Uterus (tissue), 4 donors: ENCODE measurements around the gene ZFAND2B. TPM values are rescaled to one million over a fixed set of nuclear protein-coding genes. Genes with fewer than 3 reads are reported as not detected.

Experiments used
- DNase-seq, 2 donors: peaks; one replicate each; pipeline ENCODE4 v3.0.0-alpha.2; 2019 to 2020
- H3K27ac ChIP-seq, 2 donors: fragments of 200-600 bp; sonication (generic); 1 replicate in 1 of 2; 2 replicates in 1 of 2; pipeline ENCODE4 v1.5.1; 2016 to 2018
- H3K27me3 ChIP-seq, 2 donors: fragments of 200-600 bp; sonication (generic); one replicate each; pipeline ENCODE4 v1.5.1; 2018 to 2019; ENCODE audit warnings: control low read depth in 1 of 2
- H3K36me3 ChIP-seq, 2 donors: fragments of 200-600 bp; sonication (generic); one replicate each; pipeline ENCODE4 v1.5.1; 2019; ENCODE audit warnings: control low read depth in 1 of 2
- H3K4me1 ChIP-seq, 2 donors: fragments of 200-600 bp; sonication (generic); one replicate each; pipeline ENCODE4 v1.5.1; 2018 to 2019; ENCODE audit warnings: control low read depth in 1 of 2
- H3K4me3 ChIP-seq, 2 donors: fragments of 200-600 bp; sonication (generic); 1 replicate in 1 of 2; 2 replicates in 1 of 2; pipeline ENCODE4 v1.5.1; 2018 to 2019; ENCODE audit warnings: mild to moderate bottlenecking in 1 of 2
- H3K9me3 ChIP-seq, 2 donors: fragments of 200-600 bp; sonication (generic); one replicate each; pipeline ENCODE4 v1.5.1; 2019; ENCODE audit warnings: control low read depth in 1 of 2
- POLR2A ChIP-seq, 2 donors: fragments of 450-650 bp; IDR thresholded peaks; one replicate each; pipeline ENCODE4 v1.6.1; 2016; ENCODE audit warnings: antibody characterized with exemption in 2 of 2, mild to moderate bottlenecking in 1 of 2, moderate library complexity in 1 of 2
- intact Hi-C: fragments of 100-400 bp; cut with DNase I; formaldehyde crosslinking; loops from one replicate; pipeline ENCODE4 v1.15.1; 2023; ENCODE audit warnings: low total_unique reads
- total RNA-seq, 4 donors: library from RNA; depleted of rRNA in 3 of 4; stranded (reverse); fragments of >200 nt in 3 of 4; gene quantifications; one replicate each; pipeline versions ENCODE4 v1.1.0 to v1.2.4, GENCODE V29; 2014 to 2023
- TF ChIP-seq, protein P1 (sequence below), 4 experiments: fragments of 200-600 bp in 2 of 4; fragments of 450-650 bp in 2 of 4; sonication (generic) in 2 of 4; IDR thresholded peaks; one replicate each; pipeline ENCODE4 v1.5.1; 2016 to 2019; ENCODE audit warnings: antibody characterized with exemption in 4 of 4, mild to moderate bottlenecking in 2 of 4, moderate library complexity in 1 of 4
- donor health status: DM: yes; HTN: yes; CAD: no.

Gene ZFAND2B
- total RNA-seq, 4 donors from 2014 or later = 21.7 to 212 (median 45.2) TPM

DNA sequence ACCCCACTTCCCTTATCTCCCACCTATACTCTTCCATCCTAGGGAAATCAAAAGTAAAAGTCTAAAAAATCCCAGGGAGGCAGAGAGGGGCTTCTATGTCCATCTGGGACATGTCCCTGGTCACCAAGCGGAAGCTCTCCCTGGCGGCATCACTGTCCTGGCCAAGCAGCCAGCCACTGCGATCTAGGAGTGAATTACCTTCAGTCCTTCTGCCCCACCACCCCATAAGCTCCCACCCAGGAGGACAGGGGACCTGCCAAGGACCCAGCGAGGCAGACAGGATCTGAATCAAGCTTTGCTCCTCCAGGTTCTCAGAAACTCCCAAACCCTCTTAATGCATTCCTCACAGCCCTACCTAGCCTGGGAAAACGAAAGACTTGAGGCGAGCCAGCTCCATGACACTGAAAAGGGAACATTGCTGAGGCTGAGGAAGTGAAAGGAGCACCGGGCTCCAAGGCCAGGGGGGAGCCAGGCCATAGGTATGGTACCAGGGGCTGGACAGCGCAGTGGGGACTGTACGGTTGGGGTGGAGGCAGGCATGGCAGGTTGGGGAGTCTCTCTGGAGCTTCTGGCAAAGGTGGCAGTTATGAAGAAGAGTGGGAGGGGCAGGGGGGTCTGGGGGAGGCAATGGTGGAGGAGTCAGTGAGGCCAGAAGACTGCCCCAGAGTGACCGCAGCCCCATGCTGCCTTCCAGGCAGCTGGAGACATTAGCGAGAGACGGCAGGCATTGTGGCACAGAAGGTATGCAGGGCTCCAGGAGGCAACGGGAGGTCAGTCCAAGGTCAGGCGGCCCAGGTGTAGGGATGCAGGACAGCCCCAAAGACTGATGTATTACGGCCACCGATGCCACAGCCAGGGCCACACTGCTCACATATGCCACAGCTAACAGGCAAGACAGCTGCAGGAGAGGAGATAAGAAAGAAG, 34.1 kb upstream of the ZFAND2B start:
- intact Hi-C loops = no loop called here
- no peaks in the 10 kb centered on the region for H3K9me3 ChIP-seq
- no peaks in the 10 kb centered on the region for H3K36me3 ChIP-seq
- H3K4me1 ChIP-seq = no peaks in the 10 kb centered on the region
- no peak for DNase-seq
- no peak overlapping the region for H3K4me3 ChIP-seq
- peak overlapping the region in 1 of 2 donors; percentile 72 for H3K27ac ChIP-seq
- no peak for TF ChIP-seq POLR2A (IDR thresholded peaks at IDR 0.05)
- TF ChIP-seq, protein P1, sequence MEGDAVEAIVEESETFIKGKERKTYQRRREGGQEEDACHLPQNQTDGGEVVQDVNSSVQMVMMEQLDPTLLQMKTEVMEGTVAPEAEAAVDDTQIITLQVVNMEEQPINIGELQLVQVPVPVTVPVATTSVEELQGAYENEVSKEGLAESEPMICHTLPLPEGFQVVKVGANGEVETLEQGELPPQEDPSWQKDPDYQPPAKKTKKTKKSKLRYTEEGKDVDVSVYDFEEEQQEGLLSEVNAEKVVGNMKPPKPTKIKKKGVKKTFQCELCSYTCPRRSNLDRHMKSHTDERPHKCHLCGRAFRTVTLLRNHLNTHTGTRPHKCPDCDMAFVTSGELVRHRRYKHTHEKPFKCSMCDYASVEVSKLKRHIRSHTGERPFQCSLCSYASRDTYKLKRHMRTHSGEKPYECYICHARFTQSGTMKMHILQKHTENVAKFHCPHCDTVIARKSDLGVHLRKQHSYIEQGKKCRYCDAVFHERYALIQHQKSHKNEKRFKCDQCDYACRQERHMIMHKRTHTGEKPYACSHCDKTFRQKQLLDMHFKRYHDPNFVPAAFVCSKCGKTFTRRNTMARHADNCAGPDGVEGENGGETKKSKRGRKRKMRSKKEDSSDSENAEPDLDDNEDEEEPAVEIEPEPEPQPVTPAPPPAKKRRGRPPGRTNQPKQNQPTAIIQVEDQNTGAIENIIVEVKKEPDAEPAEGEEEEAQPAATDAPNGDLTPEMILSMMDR (IDR thresholded peaks at IDR 0.05) = no peak
- H3K27me3 ChIP-seq = no peaks in the 10 kb centered on the region

DNA sequence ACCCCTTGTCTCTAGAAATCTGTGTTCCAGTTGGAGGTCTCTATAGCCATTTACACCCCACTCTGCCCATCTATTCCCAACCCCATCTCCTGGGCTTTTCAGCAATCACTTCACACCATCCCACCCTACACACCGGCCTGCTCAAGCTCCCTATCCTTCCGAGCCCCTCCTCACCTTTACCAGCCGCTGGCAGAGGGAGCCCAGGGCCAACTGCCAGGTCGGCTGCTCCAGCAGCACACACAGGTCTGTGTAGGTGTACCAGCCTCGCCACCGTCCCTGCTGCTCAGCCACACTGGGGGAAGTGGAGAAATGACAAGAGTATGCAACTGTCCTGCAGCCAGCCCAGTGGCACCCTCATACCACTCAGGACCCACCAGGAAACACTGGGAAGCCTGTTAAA, 33.4 kb upstream of the ZFAND2B start:
- H3K27ac ChIP-seq = no peak overlapping the region
- H3K9me3 ChIP-seq = no peaks in the 10 kb centered on the region
- TF ChIP-seq POLR2A (IDR thresholded peaks at IDR 0.05) = no peak
- TF ChIP-seq, protein P1 (IDR thresholded peaks at IDR 0.05) = no peak
- no peaks in the 10 kb centered on the region for H3K4me1 ChIP-seq
- intact Hi-C loops = no loop called here
- H3K27me3 ChIP-seq = no peaks in the 10 kb centered on the region
- DNase-seq = no peak
- no peak overlapping the region for H3K4me3 ChIP-seq
- no peaks in the 10 kb centered on the region for H3K36me3 ChIP-seq

DNA sequence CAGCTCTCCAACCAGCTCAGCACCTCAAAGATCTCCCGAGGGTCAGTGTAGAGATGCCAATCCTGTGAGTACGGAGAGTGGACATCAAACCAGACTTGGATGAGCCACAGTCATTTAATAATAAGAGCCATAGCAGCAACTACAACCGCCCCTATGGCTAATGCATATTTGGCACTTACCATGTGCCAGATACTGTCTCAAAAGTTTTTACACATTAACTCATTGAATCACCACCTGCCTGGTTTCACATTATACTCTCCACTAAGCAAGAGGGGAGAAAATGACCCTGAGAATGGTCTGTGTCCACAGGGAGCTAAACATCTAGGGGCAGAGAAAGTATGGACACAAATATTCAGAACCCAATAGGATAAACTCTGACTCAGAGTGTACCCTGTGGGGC, 32.4 kb upstream of the ZFAND2B start:
- Histone ChIP-seq H3K4me3 (no peak overlapping the region), H3K27me3 (no peaks in the 10 kb centered on the region), H3K9me3 (no peaks in the 10 kb centered on the region), H3K27ac (no peak overlapping the region), H3K4me1 (peaks cover 0 to 5% of the 10 kb centered on the region in 2 donors), H3K36me3 (no peaks in the 10 kb centered on the region)
- intact Hi-C loops = no loop called here
- no peak for TF ChIP-seq POLR2A (IDR thresholded peaks at IDR 0.05)
- TF ChIP-seq, protein P1 (IDR thresholded peaks at IDR 0.05) = no peak
- DNase-seq = no peak

DNA sequence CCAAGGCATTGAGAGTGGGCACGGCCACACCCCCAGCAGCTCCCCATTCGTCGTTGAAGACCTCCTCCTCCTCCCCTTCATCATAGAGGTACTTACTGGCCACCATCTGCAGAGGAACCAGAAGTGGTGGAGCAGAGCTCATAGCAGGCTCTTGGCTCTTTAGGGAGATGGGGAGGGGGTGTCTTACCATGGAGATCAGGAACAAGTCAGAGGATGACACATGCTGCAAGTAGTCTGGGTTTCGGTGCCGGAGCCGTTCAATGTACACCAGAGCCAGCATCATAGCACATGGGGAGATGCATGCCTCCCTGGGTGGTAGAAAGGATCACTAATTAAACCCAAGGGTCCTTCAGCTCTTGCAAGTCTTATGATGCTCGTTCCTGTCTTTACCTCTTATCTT, 31.8 kb upstream of the ZFAND2B start:
- H3K36me3 ChIP-seq = no peaks in the 10 kb centered on the region
- intact Hi-C loops = no loop called here
- TF ChIP-seq, protein P1 (IDR thresholded peaks at IDR 0.05) = no peak
- TF ChIP-seq POLR2A (IDR thresholded peaks at IDR 0.05) = no peak
- no peaks in the 10 kb centered on the region for H3K9me3 ChIP-seq
- peaks cover 0 to 7% of the 10 kb centered on the region in 2 donors for H3K4me1 ChIP-seq
- DNase-seq = no peak
- no peak overlapping the region for H3K27ac ChIP-seq
- H3K27me3 ChIP-seq = no peaks in the 10 kb centered on the region
- H3K4me3 ChIP-seq = no peak overlapping the region

DNA sequence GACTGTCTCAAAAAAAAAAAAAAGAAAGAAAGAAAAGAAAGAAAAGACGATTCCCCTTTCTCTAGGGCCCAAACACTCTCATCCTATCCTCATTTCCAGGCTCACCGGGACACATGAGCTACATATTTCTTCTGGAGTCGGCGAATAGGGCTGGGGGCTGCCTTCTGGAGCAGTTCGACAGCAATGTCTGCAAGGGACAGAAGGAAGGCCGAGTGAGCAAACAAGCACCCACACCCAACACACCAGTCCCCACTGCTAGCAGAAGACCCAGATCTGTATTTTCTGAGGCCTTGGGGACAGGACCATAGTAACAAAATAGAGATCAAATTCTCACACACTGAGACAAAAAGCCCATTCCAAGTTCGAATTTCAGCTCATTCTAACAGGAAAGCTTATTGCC, 31.1 kb upstream of the ZFAND2B start:
- H3K4me1 ChIP-seq = peaks cover 0 to 7% of the 10 kb centered on the region in 2 donors
- H3K27me3 ChIP-seq = no peaks in the 10 kb centered on the region
- DNase-seq = no peak
- TF ChIP-seq POLR2A (IDR thresholded peaks at IDR 0.05) = no peak
- TF ChIP-seq, protein P1 (IDR thresholded peaks at IDR 0.05) = no peak
- H3K9me3 ChIP-seq = no peaks in the 10 kb centered on the region
- H3K4me3 ChIP-seq = peak overlapping the region in 1 of 2 donors; percentile 82
- H3K36me3 ChIP-seq = no peaks in the 10 kb centered on the region
- peak overlapping the region; percentile 97 to 98 for H3K27ac ChIP-seq
- intact Hi-C loops = no loop called here
